NCI-H82 treated with DMSO at 0.1 percent for 48 hours (cell line): Measurements from ENCODE around the gene MCTP1.

Experiments used
- DNase-seq: peaks from one replicate; lab custom pipeline; 2025; ENCODE audit not compliant: unreplicated experiment; lab: John Stamatoyannopoulos, UW

The MCTP1 gene

DNA sequence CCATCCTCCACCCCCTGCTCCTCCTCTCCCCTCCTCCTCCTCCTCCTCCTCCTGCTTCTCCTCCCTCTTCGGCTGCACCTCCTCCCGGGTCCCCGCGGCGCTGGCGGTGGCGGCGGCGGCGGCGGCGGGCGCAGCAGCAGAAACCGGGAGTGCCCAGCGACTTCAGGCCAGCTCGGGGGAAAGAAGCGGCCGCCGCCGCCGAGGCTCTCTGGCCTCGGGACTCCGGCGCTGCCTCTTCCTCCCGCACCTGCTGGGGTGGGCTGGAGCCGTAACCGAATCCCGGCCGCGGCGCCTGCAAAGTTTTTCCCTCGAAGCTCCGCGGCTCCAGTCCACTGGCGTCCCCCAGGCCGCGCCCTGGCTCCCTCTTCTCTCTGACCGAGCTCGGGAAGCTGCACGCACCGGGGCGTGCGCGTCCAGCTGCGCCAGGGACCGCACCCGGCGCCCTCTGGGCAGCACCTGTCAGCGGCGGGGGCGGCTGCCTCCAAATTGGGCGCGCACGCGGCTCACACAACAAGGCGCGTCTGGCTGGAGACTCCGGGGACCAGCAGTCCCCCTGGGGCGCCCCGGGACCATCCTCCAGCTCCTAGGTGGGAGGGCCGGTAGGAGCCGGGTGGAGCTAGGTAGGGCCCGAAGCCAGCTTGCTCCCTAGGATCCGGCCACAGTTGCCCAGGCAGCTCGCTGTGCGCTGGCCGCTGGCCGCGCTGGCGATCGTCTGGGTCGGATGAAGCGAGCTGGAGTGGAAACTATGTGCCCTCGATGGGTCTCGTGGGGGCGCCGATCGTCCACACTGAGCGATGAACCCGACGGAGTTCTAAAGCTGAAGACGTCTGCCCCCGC lies at the start of gene MCTP1:
TSS of gene MCTP1 (minus strand) at position 523 of the 837 bp plus-strand sequence.
- no peak for DNase-seq

GRCh38 chr5:95332158-95332557 lies 47.3 kb upstream of the MCTP1 start:
- no peak for DNase-seq

- DNase-seq, result no peak
Measured at GRCh38 chr5:95331358-95331757, 46.5 kb upstream of the MCTP1 start.

GRCh38 chr5:95327211-95327610 lies 42.3 kb upstream of the MCTP1 start:
- no peak for DNase-seq

- no peak for DNase-seq
Measured at GRCh38 chr5:95317687-95318086, 32.8 kb upstream of the MCTP1 start.

GRCh38 chr5:95317085-95317484 lies 32.2 kb upstream of the MCTP1 start:
- no peak for DNase-seq

DNA sequence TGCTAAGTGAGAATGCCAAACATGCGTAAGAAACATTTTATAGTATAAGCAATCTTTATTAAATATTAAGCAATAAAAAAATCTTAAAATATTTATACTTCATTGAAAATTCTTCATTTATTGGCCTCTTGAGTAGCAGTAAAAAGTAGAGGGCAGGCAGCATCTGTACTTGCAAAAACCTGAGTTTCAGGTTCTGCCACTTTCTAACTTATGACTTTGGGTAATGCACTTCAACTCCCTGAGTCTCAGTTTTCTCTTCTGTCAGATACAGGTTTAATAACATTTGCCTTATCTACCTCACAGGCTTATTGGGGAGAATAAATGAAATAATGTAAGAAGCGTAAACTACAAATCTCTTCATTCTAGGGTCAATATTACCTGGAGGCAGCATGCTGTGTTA lies 19.8 kb upstream of the MCTP1 start:
- DNase-seq, result no peak

GRCh38 chr5:95298651-95299050 lies 13.8 kb upstream of the MCTP1 start:
- no peak for DNase-seq

GRCh38 chr5:95296291-95296690 lies 11.4 kb upstream of the MCTP1 start:
- no peak for DNase-seq

- DNase-seq, result no peak
Measured at GRCh38 chr5:95285409-95285755, 488 bp upstream of the MCTP1 start.

DNA sequence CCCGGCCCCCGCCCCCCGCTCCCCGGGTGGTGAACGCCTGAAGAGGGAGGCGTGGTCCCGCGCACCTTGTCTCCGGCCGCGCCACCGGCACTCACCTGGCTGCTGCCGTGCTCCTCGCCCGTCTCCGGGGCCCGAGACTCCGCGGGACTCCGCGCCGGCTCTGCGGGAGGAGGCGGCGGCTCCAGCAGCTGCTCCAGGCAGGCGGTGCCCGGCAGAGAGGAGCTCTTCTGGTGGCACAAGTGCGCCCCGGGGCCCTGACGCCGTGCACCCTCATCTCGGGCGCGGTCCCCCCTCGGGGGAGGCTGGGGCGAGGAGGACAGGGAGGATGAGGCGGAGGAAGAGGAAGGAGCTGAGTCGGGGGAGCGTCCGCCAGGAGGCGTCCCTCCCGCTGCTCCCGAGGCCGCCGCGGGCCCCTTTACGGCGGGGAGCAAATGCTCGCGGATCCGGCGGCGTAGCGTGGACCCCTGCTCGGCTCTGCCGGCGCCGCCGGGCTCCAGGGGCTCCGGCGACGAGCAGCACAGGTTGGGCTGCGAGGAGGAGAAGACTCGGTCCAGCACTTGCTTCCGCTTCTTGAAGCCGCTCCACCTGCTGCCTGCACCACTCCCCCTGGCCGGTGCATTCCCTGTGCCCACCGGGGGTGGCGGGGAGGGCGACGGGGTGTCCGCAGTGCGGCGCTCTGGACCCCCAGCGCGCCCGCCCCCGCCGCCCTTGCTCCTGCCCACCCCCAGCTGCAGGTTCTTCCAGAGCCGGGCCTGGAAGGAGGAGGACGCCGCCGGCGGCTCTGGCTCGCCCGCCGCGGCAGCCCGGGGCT lies 928 bp downstream of the MCTP1 start:
- no peak for DNase-seq

DNA sequence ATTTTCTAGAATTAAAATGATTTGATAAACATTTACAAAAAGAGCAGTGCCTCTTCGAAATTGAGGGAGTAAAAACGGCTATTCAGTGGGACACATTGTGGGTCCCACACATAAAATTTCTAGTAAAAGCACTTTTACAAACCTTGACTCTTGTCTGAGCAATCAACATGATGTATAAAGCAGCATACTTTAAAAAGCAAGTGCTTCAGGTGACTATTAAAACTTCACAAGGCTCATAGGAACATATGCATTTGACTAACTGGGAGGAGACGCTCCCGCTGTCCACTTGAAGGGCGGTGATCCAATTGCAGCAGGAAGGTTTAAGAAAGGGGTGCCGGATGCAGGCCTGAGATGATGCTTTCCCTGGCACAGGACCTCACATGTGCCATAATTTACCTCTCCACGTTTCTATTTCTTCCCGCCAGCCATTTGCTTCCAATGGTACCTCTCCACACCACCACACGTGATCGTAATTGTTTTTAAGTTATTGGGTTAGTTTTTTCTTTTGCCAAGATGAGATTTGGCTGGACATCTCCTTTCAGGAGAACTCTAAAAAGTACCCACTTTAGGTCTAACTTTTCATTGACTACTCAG lies 1.8 kb downstream of the MCTP1 start:
- DNase-seq, result no peak

DNA sequence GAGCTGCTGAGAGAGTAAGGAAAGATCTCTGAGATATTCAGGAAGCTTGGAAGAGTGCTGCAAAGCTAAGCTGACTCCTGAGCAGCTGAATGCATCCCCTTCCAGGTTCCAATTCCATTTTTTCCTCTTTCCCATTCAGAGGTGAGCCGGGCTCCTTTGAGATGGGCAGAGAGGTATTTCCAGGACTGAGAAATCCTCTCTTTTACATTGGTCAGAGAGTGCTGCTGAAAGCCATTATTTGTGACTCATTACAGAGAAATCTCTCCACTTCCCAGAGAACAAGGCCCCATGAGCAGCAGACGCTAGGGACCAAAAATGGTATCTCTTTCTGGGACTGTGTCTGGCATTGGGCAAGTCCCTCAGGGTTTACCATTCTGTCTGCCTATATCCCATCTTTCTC lies 3.7 kb downstream of the MCTP1 start:
- DNase-seq, result no peak

- no peak for DNase-seq
Measured at GRCh38 chr5:95280401-95281095, 4.3 kb downstream of the MCTP1 start.

- no peak for DNase-seq
Measured at GRCh38 chr5:95274011-95274410, 10.9 kb downstream of the MCTP1 start.

- no peak for DNase-seq
Measured at GRCh38 chr5:95272316-95272929, 12.5 kb downstream of the MCTP1 start.

DNA sequence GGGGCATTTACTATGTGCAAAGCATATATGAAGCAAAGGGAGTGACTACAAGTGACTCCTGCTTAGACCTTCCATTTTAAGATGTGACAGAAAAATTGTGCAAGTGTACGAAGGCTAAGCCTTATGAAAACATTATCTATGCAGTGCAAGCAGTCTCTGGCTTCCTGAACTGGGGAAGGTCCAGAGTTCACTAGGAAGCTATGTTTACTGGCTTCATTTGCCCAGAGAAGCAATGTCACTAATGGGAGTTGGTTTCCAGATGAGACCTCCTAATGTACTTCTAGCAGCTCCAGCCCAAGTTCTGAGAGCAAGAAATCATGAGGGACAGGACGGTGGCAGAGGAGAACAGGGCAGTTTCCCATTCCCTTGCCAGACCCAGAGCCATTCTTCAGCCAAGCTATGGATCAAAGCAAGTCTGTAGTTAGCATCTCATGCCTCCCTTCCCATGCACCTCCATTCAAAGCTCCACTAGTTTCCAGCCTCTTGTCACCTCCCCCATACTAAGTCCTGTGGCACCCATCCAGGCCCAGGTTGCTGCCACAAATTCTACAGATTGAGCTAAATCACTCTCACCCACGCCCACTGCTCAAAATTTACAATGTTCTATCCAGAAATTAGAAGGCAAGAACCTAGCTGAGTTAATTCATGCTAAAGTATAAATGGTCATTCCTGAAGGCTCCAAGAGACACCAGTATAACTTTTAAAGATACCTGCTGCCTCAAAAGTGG lies 21.8 kb downstream of the MCTP1 start:
- DNase-seq, result no peak

DNA sequence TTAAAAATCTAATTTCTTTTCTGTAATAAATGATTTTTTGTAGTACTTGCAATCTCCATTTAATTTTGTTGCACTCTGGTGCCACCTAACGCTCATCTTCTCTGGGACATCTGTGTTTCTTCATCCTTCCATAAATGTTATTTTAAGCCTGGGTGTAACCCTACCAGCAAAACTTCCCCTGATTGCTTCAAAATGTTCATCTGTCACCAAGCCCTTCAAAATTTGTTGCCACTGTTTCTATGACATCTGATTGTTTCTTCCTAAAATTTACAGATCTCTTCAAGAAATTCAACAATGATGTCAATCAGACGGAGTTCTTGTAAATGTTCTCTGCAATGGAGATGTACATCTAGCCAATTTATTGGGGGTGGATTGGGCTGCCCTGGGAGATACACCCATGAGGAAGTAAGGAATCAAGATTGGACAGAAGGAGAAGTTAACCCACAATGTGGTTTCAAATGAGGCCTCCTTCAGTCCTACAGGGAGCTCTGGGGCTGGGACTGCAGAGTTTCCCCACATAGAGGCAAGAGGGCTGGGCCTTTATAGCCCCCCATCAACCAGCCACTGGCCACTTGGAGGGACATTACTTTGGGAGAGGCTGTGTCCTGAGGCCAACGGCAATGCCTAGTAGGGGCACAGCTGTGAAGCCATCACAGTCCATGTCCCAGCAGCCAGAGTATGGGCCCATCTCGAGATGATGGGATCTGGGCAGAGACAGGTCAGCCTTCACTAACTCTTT lies 23.3 kb downstream of the MCTP1 start:
- no peak for DNase-seq

DNA sequence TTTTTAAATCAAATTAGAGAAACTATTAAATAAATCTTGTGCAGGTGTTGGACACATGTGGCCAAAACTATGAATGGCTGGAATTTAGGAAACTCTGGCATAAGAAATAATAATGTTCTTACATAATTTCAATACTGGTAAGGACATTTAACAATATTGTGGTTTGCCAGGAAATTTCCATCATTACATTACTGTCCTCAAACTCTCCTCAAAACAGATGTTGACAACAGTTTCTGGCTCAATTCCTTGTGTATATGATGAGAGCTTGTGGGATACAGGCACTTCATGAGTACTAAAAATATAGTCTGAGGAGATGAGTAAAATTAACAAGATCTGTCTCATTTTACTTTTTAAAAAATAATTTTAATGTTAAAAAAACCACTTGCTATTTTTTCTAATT lies 27.9 kb downstream of the MCTP1 start:
- no peak for DNase-seq

DNA sequence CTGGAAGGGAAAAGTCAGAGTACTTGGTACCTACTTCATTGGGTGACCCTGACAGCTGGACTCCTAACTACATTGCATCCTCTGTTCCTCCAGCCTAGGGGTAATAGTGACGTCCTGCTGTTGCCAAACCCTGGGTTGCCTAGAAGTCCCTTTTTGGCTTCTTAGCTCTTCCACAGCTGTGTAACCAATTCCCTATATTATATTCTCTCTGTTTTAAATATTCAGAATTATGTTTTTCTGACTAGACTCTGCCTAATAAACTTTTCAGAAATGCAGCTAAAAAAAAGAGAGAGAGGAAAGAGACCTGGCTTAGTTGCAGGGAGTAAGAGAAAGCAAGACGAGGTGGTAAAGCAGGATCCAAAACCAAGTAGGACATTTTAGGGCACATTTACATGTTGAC lies 28.4 kb downstream of the MCTP1 start:
- DNase-seq, result no peak
